Suppressor macrophage treated with lipopolysaccharide for 1 hour (primary cell): ENCODE measurements around the gene TANGO2.

Experiments
- DNase-seq, 3 donors: peaks; one replicate each; pipeline ENCODE4 v3.0.0-alpha.2; 2020 to 2022

The TANGO2 gene

GRCh38 chr22:19997561-19998231 is 23.2 kb upstream of the TANGO2 start:
- no peak for DNase-seq

GRCh38 chr22:19998232-19998951 is 22.5 kb upstream of the TANGO2 start:
- no peak for DNase-seq

- DNase-seq, result no peak
Measured at GRCh38 chr22:19998991-19999820, 21.7 kb upstream of the TANGO2 start.

GRCh38 chr22:20000246-20001081 is 20.4 kb upstream of the TANGO2 start:
- DNase-seq, result no peak

- no peak for DNase-seq
Measured at GRCh38 chr22:20001082-20001638, 19.8 kb upstream of the TANGO2 start.

- DNase-seq, result no peak
Measured at GRCh38 chr22:20002128-20002527, 18.8 kb upstream of the TANGO2 start.

GRCh38 chr22:20002636-20003035 is 18.3 kb upstream of the TANGO2 start:
- no peak for DNase-seq

GRCh38 chr22:20003304-20003703 is 17.6 kb upstream of the TANGO2 start:
- DNase-seq, result no peak

GRCh38 chr22:20004464-20004863 is 16.4 kb upstream of the TANGO2 start:
- DNase-seq, result no peak

GRCh38 chr22:20008221-20008995 is 12.5 kb upstream of the TANGO2 start:
- no peak for DNase-seq

GRCh38 chr22:20009018-20009491 is 11.9 kb upstream of the TANGO2 start:
- no peak for DNase-seq

GRCh38 chr22:20009582-20010306 is 11.2 kb upstream of the TANGO2 start:
- DNase-seq, result no peak

- no peak for DNase-seq
Measured at GRCh38 chr22:20010307-20011122, 10.4 kb upstream of the TANGO2 start.

- DNase-seq, result no peak
Measured at GRCh38 chr22:20011123-20011992, 9.6 kb upstream of the TANGO2 start.

GRCh38 chr22:20011993-20012740 is 8.7 kb upstream of the TANGO2 start:
- DNase-seq, result no peak

GRCh38 chr22:20012741-20013331 is 8.1 kb upstream of the TANGO2 start:
- DNase-seq, result no peak

- peak; percentile 61 to 82 (median 69) for DNase-seq
Measured at GRCh38 chr22:20013382-20013871, 7.5 kb upstream of the TANGO2 start.
